Measurements from ENCODE around the gene ADORA2B. TPM values are rescaled to one million over a fixed set of nuclear protein-coding genes. Genes with fewer than 3 reads are reported as not detected.

Gene ADORA2B
- total and polyA plus RNA-seq, 3 donors from 2014 or later, result 1.6 to 2.5 (median 2.3) TPM

- Histone ChIP-seq H3K9me3 (no peaks in the 10 kb centered on the region), H3K36me3 (ENCODE audit: low read depth, missing control alignments) (no peaks in the 10 kb centered on the region), H3K4me1 (no peaks in the 10 kb centered on the region), H3K27me3 (no peaks in the 10 kb centered on the region), H3K4me3 (peak overlapping the region in 1 of 2 donors; percentile 1), H3K27ac (no peak overlapping the region)
- 25 to 29% methylated on average over 10 to 20 of the region's 20 CpGs for WGBS, 2 donors
- intact Hi-C loops (cut with DNase I; ENCODE audit: low total_unique reads), result no loop called here
- no peak for TF ChIP-seq POLR2A (IDR thresholded peaks at IDR 0.05)
- no peak for TF ChIP-seq CTCF (IDR thresholded peaks at IDR 0.05)
- DNase-seq, result no peak
Measured at GRCh38 chr17:15917021-15917437, 27.9 kb upstream of the ADORA2B start.

- TF ChIP-seq POLR2A (IDR thresholded peaks at IDR 0.05) (no peak), CTCF (IDR thresholded peaks at IDR 0.05) (no peak)
- WGBS, 2 donors, result 3 to 20% methylated on average over 15 to 39 of the region's 44 CpGs
- Histone ChIP-seq H3K4me3 (peak overlapping the region in 1 of 2 donors; percentile 1), H3K4me1 (no peaks in the 10 kb centered on the region), H3K27ac (no peak overlapping the region), H3K27me3 (no peaks in the 10 kb centered on the region), H3K9me3 (no peaks in the 10 kb centered on the region), H3K36me3 (ENCODE audit: low read depth, missing control alignments) (no peaks in the 10 kb centered on the region)
- intact Hi-C loops (cut with DNase I; ENCODE audit: low total_unique reads), result no loop called here
- DNase-seq, result no peak
Measured at GRCh38 chr17:15917438-15918027, 27.4 kb upstream of the ADORA2B start.

GRCh38 chr17:15918261-15918660 lies 26.7 kb upstream of the ADORA2B start:
- H3K36me3 ChIP-seq (ENCODE audit: low read depth, missing control alignments), result no peaks in the 10 kb centered on the region
- no peaks in the 10 kb centered on the region for H3K27me3 ChIP-seq
- no peaks in the 10 kb centered on the region for H3K9me3 ChIP-seq
- no peak overlapping the region for H3K4me3 ChIP-seq
- 80 to 86% methylated on average over 11 of the region's 11 CpGs for WGBS, 2 donors
- intact Hi-C loops (cut with DNase I; ENCODE audit: low total_unique reads), result no loop called here
- TF ChIP-seq CTCF (IDR thresholded peaks at IDR 0.05) (no peak), POLR2A (IDR thresholded peaks at IDR 0.05) (no peak)
- no peaks in the 10 kb centered on the region for H3K4me1 ChIP-seq
- DNase-seq, result no peak
- H3K27ac ChIP-seq, result no peak overlapping the region

GRCh38 chr17:15918661-15919259 lies 26.2 kb upstream of the ADORA2B start:
- WGBS, 2 donors, result 93 to 94% methylated on average over 6 to 9 of the region's 9 CpGs
- no peaks in the 10 kb centered on the region for H3K4me1 ChIP-seq
- no peak overlapping the region for H3K27ac ChIP-seq
- no peak overlapping the region for H3K4me3 ChIP-seq
- intact Hi-C loops (cut with DNase I; ENCODE audit: low total_unique reads), result no loop called here
- DNase-seq, result no peak
- no peaks in the 10 kb centered on the region for H3K36me3 ChIP-seq (ENCODE audit: low read depth, missing control alignments)
- H3K27me3 ChIP-seq, result no peaks in the 10 kb centered on the region
- no peaks in the 10 kb centered on the region for H3K9me3 ChIP-seq
- TF ChIP-seq POLR2A (IDR thresholded peaks at IDR 0.05) (no peak), CTCF (IDR thresholded peaks at IDR 0.05) (no peak)

GRCh38 chr17:15919466-15919865 lies 25.5 kb upstream of the ADORA2B start:
- H3K4me3 ChIP-seq, result no peak overlapping the region
- H3K9me3 ChIP-seq, result no peaks in the 10 kb centered on the region
- DNase-seq, result no peak
- TF ChIP-seq CTCF (IDR thresholded peaks at IDR 0.05) (no peak), POLR2A (IDR thresholded peaks at IDR 0.05) (no peak)
- no peak overlapping the region for H3K27ac ChIP-seq
- H3K27me3 ChIP-seq, result no peaks in the 10 kb centered on the region
- H3K4me1 ChIP-seq, result no peaks in the 10 kb centered on the region
- H3K36me3 ChIP-seq (ENCODE audit: low read depth, missing control alignments), result no peaks in the 10 kb centered on the region
- intact Hi-C loops (cut with DNase I; ENCODE audit: low total_unique reads), result no loop called here
